ENCODE results near the gene SMCR8.
"Not testable (repeated sequence)": the region's sequence is repeated elsewhere in the genome, so short reads cannot be mapped to it uniquely, and the experiment has no call there.

Gene SMCR8

GRCh38 chr17:18314731-18315561 is at the start of gene SMCR8, which contains the start of gene TOP3A:
TSS of gene SMCR8 (plus strand) at chr17:18315293. CDS start at chr17:18315790, 497 bp downstream.
TSS of gene TOP3A (minus strand) at chr17:18314994. CDS start at chr17:18314778, 216 bp downstream.
- DNase-seq: peak; percentile 55

GRCh38 chr17:18267366-18267765 is 47.7 kb upstream of the SMCR8 start:
- DNase-seq: no peak

- no peak for DNase-seq
Observed at GRCh38 chr17:18267927-18268711, 47.0 kb upstream of the SMCR8 start.

GRCh38 chr17:18270046-18270931 is 44.8 kb upstream of the SMCR8 start:
- DNase-seq: no peak

- no peak for DNase-seq
Observed at GRCh38 chr17:18277076-18277475, 38.0 kb upstream of the SMCR8 start.

- DNase-seq: no peak
Observed at GRCh38 chr17:18278867-18279266, 36.2 kb upstream of the SMCR8 start.

GRCh38 chr17:18280249-18280648 is 34.8 kb upstream of the SMCR8 start:
- no peak for DNase-seq

- DNase-seq: no peak
Observed at GRCh38 chr17:18280766-18281371, 34.2 kb upstream of the SMCR8 start.

GRCh38 chr17:18281788-18282187 is 33.3 kb upstream of the SMCR8 start:
- DNase-seq: no peak

- no peak for DNase-seq
Observed at GRCh38 chr17:18285296-18285695, 29.8 kb upstream of the SMCR8 start.

GRCh38 chr17:18291718-18292540 is 23.2 kb upstream of the SMCR8 start:
- DNase-seq: no peak

GRCh38 chr17:18298061-18298460 is 17.0 kb upstream of the SMCR8 start:
- DNase-seq: not testable (repeated sequence)

- no peak for DNase-seq
Observed at GRCh38 chr17:18300725-18301480, 14.2 kb upstream of the SMCR8 start.

- DNase-seq: not testable (repeated sequence)
Observed at GRCh38 chr17:18303206-18303605, 11.9 kb upstream of the SMCR8 start.

GRCh38 chr17:18309202-18309601 is 5.9 kb upstream of the SMCR8 start:
- no peak for DNase-seq

GRCh38 chr17:18314059-18314730 is 898 bp upstream of the SMCR8 start:
- no peak for DNase-seq

- no peak for DNase-seq
Observed at GRCh38 chr17:18315562-18315922, 449 bp downstream of the SMCR8 start.

GRCh38 chr17:18315961-18316360 is 868 bp downstream of the SMCR8 start:
- DNase-seq: no peak

- DNase-seq: no peak
Observed at GRCh38 chr17:18318117-18318516, 3.0 kb downstream of the SMCR8 start.

- DNase-seq: no peak
Observed at GRCh38 chr17:18318771-18319450, 3.8 kb downstream of the SMCR8 start.

Measured in NCI-H2107 (cell line).